GM12892 (cell line): Measurements from ENCODE around the gene MFNG.

ENCODE experiments used
- POLR2A ChIP-seq: IDR thresholded peaks from 2 replicates; pipeline ENCODE4 v1.6.1; 2011; ENCODE audit warnings: low read depth, low read length, control low read depth
- TAF1 ChIP-seq: IDR thresholded peaks from 2 replicates; pipeline ENCODE4 v1.6.1; 2011; ENCODE audit warnings: low read depth, mild to moderate bottlenecking, control low read depth, low read length, borderline replicate concordance

DNA sequence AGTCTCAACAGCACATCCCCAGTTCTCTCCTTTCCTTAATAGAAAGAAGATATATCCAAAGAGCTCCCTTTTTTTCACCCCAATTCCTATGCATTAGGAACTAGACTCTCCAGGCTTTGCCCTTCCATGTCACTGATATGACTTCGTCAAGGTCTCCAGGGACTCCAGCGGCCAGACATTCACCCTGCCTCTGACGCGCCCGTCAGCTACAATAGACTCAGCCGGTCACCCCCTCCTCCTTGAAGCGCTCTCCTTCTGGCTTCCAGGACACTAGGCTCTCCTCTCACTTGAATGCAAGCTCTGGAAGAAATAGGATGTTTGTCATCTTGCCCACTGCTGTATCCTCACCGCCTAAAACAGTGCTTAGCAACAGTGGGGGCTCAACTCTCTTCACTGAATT is 44.0 kb downstream of the MFNG start:
- TF ChIP-seq TAF1 (no peak), POLR2A (no peak)
